CD4-positive, alpha-beta T cell treated with Interleukin-4 for 1 hour (primary cell): ENCODE measurements around the gene MNAT1.
A peak's percentile ranks its signal among the peaks of the same experiment; 100 is the strongest.
"Not testable (repeated sequence)": the region's sequence is repeated elsewhere in the genome, so short reads cannot be mapped to it uniquely, and the experiment has no call there.

ENCODE experiments used
- DNase-seq, 2 donors: peaks; one replicate each; pipeline ENCODE4 v3.0.0-alpha.2; 2020 to 2022

Gene MNAT1

GRCh38 chr14:60734465-60735242 lies at the start of gene MNAT1:
Gene MNAT1 (plus strand): TSS chr14:60734761. CDS start chr14:60734863, 102 bp downstream.
- peak; percentile 78 to 79 for DNase-seq

GRCh38 chr14:60686865-60687264 lies 47.7 kb upstream of the MNAT1 start:
- no peak for DNase-seq

- DNase-seq = no peak
These were observed 43.0 kb upstream of the MNAT1 start for GRCh38 chr14:60691383-60692113.

GRCh38 chr14:60695327-60695726 lies 39.2 kb upstream of the MNAT1 start:
- no peak for DNase-seq

GRCh38 chr14:60700598-60700997 lies 34.0 kb upstream of the MNAT1 start:
- DNase-seq = no peak

- DNase-seq = no peak
These were observed 29.5 kb upstream of the MNAT1 start for GRCh38 chr14:60705100-60705499.

- no peak for DNase-seq
These were observed 26.7 kb upstream of the MNAT1 start for GRCh38 chr14:60707858-60708257.

GRCh38 chr14:60710494-60710893 lies 24.1 kb upstream of the MNAT1 start:
- no peak for DNase-seq

GRCh38 chr14:60713513-60713912 lies 21.0 kb upstream of the MNAT1 start:
- no peak for DNase-seq

- no peak for DNase-seq
These were observed 14.2 kb upstream of the MNAT1 start for GRCh38 chr14:60720391-60720790.

GRCh38 chr14:60720962-60721325 lies 13.6 kb upstream of the MNAT1 start:
- no peak for DNase-seq

- DNase-seq = peak in 1 of 2 donors; percentile 20
These were observed 13.0 kb upstream of the MNAT1 start for GRCh38 chr14:60721326-60722106.

- DNase-seq = no peak
These were observed 12.5 kb upstream of the MNAT1 start for GRCh38 chr14:60722107-60722356.

GRCh38 chr14:60722357-60723115 lies 12.0 kb upstream of the MNAT1 start:
- no peak for DNase-seq

- no peak for DNase-seq
These were observed 11.2 kb upstream of the MNAT1 start for GRCh38 chr14:60723116-60723906.

- no peak for DNase-seq
These were observed 10.5 kb upstream of the MNAT1 start, which contains the start of gene SIX4 for GRCh38 chr14:60723907-60724618. Gene SIX4 (minus strand): TSS chr14:60724351. CDS start chr14:60724074, 277 bp downstream.

- DNase-seq = not testable (repeated sequence)
These were observed 3.3 kb upstream of the MNAT1 start for GRCh38 chr14:60731291-60731690.

- DNase-seq = no peak
These were observed 1.6 kb upstream of the MNAT1 start for GRCh38 chr14:60732840-60733483.

- no peak for DNase-seq
These were observed 855 bp downstream of the MNAT1 start for GRCh38 chr14:60735416-60735815.

GRCh38 chr14:60736494-60736893 lies 1.9 kb downstream of the MNAT1 start:
- DNase-seq = no peak
